ENCODE data around the gene P4HB.

P4HB gene

GRCh38 chr17:81825841-81826466, 34.4 kb downstream of the P4HB start:
- DNase-seq = no peak

GRCh38 chr17:81824595-81824994, 35.7 kb downstream of the P4HB start:
- no peak for DNase-seq

- no peak for DNase-seq
Observed at GRCh38 chr17:81823820-81824550, 36.4 kb downstream of the P4HB start.

GRCh38 chr17:81822996-81823819, 37.1 kb downstream of the P4HB start:
- DNase-seq = no peak

GRCh38 chr17:81822312-81822637, 38.1 kb downstream of the P4HB start:
- DNase-seq = no peak

- no peak for DNase-seq
Observed at GRCh38 chr17:81821603-81822311, 38.6 kb downstream of the P4HB start.

- no peak for DNase-seq
Observed at GRCh38 chr17:81821147-81821546, 39.2 kb downstream of the P4HB start.

- DNase-seq = no peak
Observed at GRCh38 chr17:81819708-81820107, 40.6 kb downstream of the P4HB start.

- no peak for DNase-seq
Observed at GRCh38 chr17:81817758-81818147, 42.6 kb downstream of the P4HB start.

GRCh38 chr17:81815646-81815986, 44.7 kb downstream of the P4HB start:
- no peak for DNase-seq

GRCh38 chr17:81814748-81815645, 45.3 kb downstream of the P4HB start:
- peak; percentile 58 for DNase-seq

- no peak for DNase-seq
Observed at GRCh38 chr17:81813861-81814683, 46.3 kb downstream of the P4HB start.

- DNase-seq = no peak
Observed at GRCh38 chr17:81813371-81813684, 47.0 kb downstream of the P4HB start.

- no peak for DNase-seq
Observed at GRCh38 chr17:81812571-81813370, 47.6 kb downstream of the P4HB start.

GRCh38 chr17:81811705-81812570, 48.4 kb downstream of the P4HB start:
- DNase-seq = no peak

- no peak for DNase-seq
Observed at GRCh38 chr17:81810892-81811704, 49.2 kb downstream of the P4HB start.

GRCh38 chr17:81810476-81810875, 49.9 kb downstream of the P4HB start:
- no peak for DNase-seq

GRCh38 chr17:81809556-81809998, 50.8 kb downstream of the P4HB start:
- DNase-seq = no peak
